Heart left ventricle (tissue), 13 donors: Measurements from ENCODE around the gene LPIN1.
"Not testable (repeated sequence)": the region's sequence is repeated elsewhere in the genome, so short reads cannot be mapped to it uniquely, and the experiment has no call there.

Source experiments
- POLR2A ChIP-seq, 2 donors: fragments of 450-650 bp; IDR thresholded peaks; one replicate each; pipeline ENCODE4 v1.6.1; 2017; ENCODE audit warnings: antibody characterized with exemption in 2 of 2, mild to moderate bottlenecking in 2 of 2, moderate library complexity in 2 of 2
- TF ChIP-seq, protein P1 (sequence below), 12 donors: fragments of 200-600 bp; sonication (generic) in 4 of 12; IDR thresholded peaks; one replicate each; pipeline versions ENCODE4 v1.5.0 to v1.8.0; 2018 to 2022; ENCODE audit warnings: antibody characterized with exemption in 12 of 12, mild to moderate bottlenecking in 5 of 12
- donor health status: ischemic (EF 13 %, LVEDD 7.1; RV severe dilation, severe dysfunction).
- donor health status: DM: no; HTN: yes; CAD: no.
- donor health status: DM: no; HTN: no; CAD: no.
- donor health status: ischemic (EF 25% LVEDD 6.9; RV normal size, moderate dysfunction).
- donor health status: ischemic (EF 25% LVEDD 5.7; RV mildly dilated, moderate dysfunction).
- donor health status: ischemic (EF 35%, LVEDD 5.7; RV mildly dilated, moderate dysfunction).
- donor health status: nonischemic (EF 11% LVEDD 7.7; RV severe dilation, severe dysfunction).
- donor health status: DM: yes; HTN: yes; CAD: no.
- donor health status: PGD.
- donor health status: ischemic (EF 29% LVEDD 5.4; RV normal size, mild dysfunction).
- donor health status: nonischemic (EF 23%, LVEDD 6.1; RV moderate dilation, normal function).

DNA sequence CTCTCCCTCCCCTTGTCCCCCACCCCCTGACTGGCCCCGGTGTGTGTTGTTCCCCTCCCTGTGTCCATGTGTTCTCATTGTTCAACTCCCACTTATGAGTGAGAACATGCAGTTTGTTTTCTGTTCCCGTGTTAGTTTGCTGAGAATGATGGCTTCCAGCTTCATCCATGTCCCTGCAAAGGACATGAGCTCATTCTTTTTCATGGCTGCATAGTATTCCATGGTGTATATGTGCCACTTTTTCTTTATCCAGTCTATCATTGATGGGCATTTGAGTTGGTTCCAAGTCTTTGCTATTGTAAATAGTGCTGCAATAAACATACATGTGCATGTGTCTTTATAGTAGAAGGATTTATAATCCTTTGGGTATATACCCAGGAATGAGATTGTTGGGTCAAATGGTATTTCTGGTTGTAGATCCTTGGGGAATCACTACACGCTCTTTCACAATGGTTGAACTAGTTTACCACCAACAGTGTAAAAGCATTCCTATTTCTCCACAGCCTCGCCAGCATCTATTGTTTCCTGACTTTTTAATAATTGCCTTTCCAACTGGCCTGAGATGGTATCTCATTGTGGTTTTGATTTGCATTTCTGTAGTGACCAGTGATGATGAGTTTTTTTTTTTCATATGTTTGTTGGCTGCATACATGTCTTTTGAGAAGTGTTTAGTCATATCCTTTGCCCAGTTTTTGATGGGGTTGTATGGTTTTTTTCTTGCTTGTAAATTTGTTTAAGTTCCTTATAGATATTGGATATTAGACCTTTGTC lies 15.0 kb upstream of the LPIN1 start:
- TF ChIP-seq, protein P1, sequence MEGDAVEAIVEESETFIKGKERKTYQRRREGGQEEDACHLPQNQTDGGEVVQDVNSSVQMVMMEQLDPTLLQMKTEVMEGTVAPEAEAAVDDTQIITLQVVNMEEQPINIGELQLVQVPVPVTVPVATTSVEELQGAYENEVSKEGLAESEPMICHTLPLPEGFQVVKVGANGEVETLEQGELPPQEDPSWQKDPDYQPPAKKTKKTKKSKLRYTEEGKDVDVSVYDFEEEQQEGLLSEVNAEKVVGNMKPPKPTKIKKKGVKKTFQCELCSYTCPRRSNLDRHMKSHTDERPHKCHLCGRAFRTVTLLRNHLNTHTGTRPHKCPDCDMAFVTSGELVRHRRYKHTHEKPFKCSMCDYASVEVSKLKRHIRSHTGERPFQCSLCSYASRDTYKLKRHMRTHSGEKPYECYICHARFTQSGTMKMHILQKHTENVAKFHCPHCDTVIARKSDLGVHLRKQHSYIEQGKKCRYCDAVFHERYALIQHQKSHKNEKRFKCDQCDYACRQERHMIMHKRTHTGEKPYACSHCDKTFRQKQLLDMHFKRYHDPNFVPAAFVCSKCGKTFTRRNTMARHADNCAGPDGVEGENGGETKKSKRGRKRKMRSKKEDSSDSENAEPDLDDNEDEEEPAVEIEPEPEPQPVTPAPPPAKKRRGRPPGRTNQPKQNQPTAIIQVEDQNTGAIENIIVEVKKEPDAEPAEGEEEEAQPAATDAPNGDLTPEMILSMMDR (IDR thresholded peaks at IDR 0.05) = not testable (repeated sequence)
- not testable (repeated sequence) for TF ChIP-seq POLR2A (IDR thresholded peaks at IDR 0.05)
